ENCODE measurements around the gene DNAH6.

The DNAH6 gene

GRCh38 chr2:84481702-84482101 is 34.6 kb upstream of the DNAH6 start:
- no peak for DNase-seq (ENCODE audit: low spot score)
- TF ChIP-seq CTCF (IDR thresholded peaks at IDR 0.05; ENCODE audit: extremely low read depth, missing control alignments): no peak

GRCh38 chr2:84482603-84483002 is 33.7 kb upstream of the DNAH6 start:
- no peak for DNase-seq (ENCODE audit: low spot score)
- no peak for TF ChIP-seq CTCF (IDR thresholded peaks at IDR 0.05; ENCODE audit: extremely low read depth, missing control alignments)

- TF ChIP-seq CTCF (IDR thresholded peaks at IDR 0.05; ENCODE audit: extremely low read depth, missing control alignments): no peak
- DNase-seq (ENCODE audit: low spot score): no peak
Observed at GRCh38 chr2:84483320-84483719, 33.0 kb upstream of the DNAH6 start.

DNA sequence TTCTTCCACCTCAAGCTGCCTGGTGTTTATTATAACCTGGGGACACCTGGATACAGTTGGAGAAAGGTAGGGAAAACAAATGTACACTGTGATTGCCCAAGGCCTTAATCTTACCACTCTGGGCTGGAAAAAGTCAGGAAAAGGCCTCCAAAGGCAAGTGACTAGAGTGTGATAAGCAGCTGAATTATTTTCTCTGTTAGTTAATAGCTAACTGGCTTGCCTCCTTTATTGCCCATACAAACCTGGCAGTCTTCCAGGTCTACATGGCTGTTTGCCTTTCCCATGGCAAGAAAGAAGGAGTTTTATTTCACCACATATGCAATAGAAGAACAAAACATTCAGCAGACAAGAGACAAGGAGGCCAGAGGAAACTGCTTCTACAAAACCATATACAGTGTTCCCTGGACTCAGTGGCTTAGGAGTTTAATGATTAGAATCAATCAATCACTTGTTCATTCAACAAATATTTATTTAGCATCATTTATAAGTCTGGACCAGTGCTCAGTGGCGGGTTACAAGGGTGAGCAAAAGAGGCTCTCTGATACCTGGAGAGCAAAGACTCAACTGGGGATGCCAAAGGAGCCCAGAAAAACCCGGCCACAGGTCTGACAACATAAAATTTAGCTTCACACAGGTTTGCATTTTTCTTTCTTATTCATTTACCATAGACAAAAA is 29.7 kb upstream of the DNAH6 start:
- no peak for TF ChIP-seq CTCF (IDR thresholded peaks at IDR 0.05; ENCODE audit: extremely low read depth, missing control alignments)
- DNase-seq (ENCODE audit: low spot score): no peak

GRCh38 chr2:84487298-84487996 is 28.9 kb upstream of the DNAH6 start:
- TF ChIP-seq CTCF (IDR thresholded peaks at IDR 0.05; ENCODE audit: extremely low read depth, missing control alignments): no peak

GRCh38 chr2:84491256-84491655 is 25.0 kb upstream of the DNAH6 start:
- no peak for TF ChIP-seq CTCF (IDR thresholded peaks at IDR 0.05; ENCODE audit: extremely low read depth, missing control alignments)
- no peak for DNase-seq (ENCODE audit: low spot score)

More at GRCh38 chr2:84487298-84487996, 28.9 kb upstream of the DNAH6 start:
- no peak for DNase-seq (ENCODE audit: low spot score)

DNA sequence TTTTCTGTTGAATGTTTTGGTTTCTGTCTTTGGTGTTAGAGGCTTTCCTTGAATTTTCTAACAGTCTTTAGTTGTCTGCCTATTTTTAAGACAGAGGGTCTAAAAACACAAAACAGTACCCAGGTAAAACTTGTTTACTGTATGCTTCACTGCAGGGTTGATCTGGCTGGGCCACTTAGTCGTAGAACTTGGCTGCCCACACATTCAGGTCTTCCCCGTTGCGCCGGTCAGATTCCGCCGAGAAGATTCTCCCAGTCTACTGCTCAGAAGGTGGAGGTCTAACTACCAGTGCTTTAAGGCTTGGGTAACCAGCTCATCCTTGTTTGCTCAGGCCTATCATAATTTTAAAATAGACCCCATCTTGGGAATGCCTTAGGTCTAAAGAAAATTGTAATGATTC is 24.6 kb upstream of the DNAH6 start:
- TF ChIP-seq CTCF (IDR thresholded peaks at IDR 0.05; ENCODE audit: extremely low read depth, missing control alignments): no peak
- DNase-seq (ENCODE audit: low spot score): no peak
